Neural progenitor cell (in vitro differentiated cells): ENCODE data around the gene PPP2R5D. TPM values are rescaled to one million over a fixed set of nuclear protein-coding genes. Genes with fewer than 3 reads are reported as not detected.

Source experiments
- DNase-seq: peaks from one replicate; pipeline ENCODE4 v3.0.0-alpha.2; 2016; ENCODE audit warnings: low spot score
- H2AFZ ChIP-seq: fragments of 200-600 bp; sonication (generic); replicated peaks from 2 replicates; pipeline ENCODE4 v1.6.1; 2016; ENCODE audit warnings: antibody characterized with exemption
- H3F3A ChIP-seq: fragments of 200-600 bp; sonication (generic); 2 replicates; pipeline ENCODE4 v1.6.1; 2016; ENCODE audit warnings: antibody characterized with exemption, low read depth
- H3K27ac ChIP-seq: fragments of 200-600 bp; sonication (generic); 2 replicates; pipeline ENCODE4 v1.5.1; 2016; ENCODE audit warnings: mild to moderate bottlenecking
- H3K27me3 ChIP-seq: fragments of 200-600 bp; sonication (generic); 2 replicates; pipeline ENCODE4 v1.6.1; 2016; ENCODE audit warnings: mild to moderate bottlenecking, moderate library complexity
- H3K36me3 ChIP-seq: fragments of 200-600 bp; sonication (generic); 2 replicates; pipeline ENCODE4 v1.5.1; 2016
- H3K4me1 ChIP-seq: fragments of 200-600 bp; sonication (generic); 2 replicates; pipeline ENCODE4 v1.6.1; 2016; ENCODE audit warnings: mixed run types
- H3K4me2 ChIP-seq: fragments of 200-600 bp; sonication (generic); 2 replicates; pipeline ENCODE4 v1.6.1; 2016
- H3K4me3 ChIP-seq: fragments of 200-600 bp; sonication (generic); 2 replicates; pipeline ENCODE4 v1.5.1; 2016
- H3K79me2 ChIP-seq: fragments of 200-600 bp; sonication (generic); 2 replicates; pipeline ENCODE4 v1.6.1; 2016; ENCODE audit warnings: low read depth
- H3K9ac ChIP-seq: fragments of 200-600 bp; sonication (generic); 2 replicates; pipeline ENCODE4 v1.6.1; 2016
- H3K9me3 ChIP-seq: fragments of 200-600 bp; sonication (generic); 2 replicates; pipeline ENCODE4 v1.5.1; 2016; ENCODE audit warnings: low read depth
- H4K20me1 ChIP-seq: fragments of 200-600 bp; sonication (generic); 2 replicates; pipeline ENCODE4 v1.6.1; 2016; ENCODE audit warnings: low read depth
- H3K27ac Mint-ChIP-seq: 3 replicates; pipeline ENCODE4 v1.8.0; 2021; ENCODE audit warnings: mixed read lengths
- H3K27me3 Mint-ChIP-seq: 2 replicates; pipeline ENCODE4 v1.8.0; 2022; ENCODE audit warnings: low read depth, mild to moderate bottlenecking, inconsistent platforms, moderate library complexity, mixed read lengths; ENCODE audit not compliant: insufficient read depth
- H3K36me3 Mint-ChIP-seq: 3 replicates; pipeline ENCODE4 v1.8.0; 2021; ENCODE audit warnings: mixed read lengths
- H3K4me1 Mint-ChIP-seq: 3 replicates; pipeline ENCODE4 v1.8.0; 2021; ENCODE audit warnings: mixed read lengths
- H3K4me3 Mint-ChIP-seq: 3 replicates; pipeline ENCODE4 v1.8.0; 2021; ENCODE audit warnings: mild to moderate bottlenecking, moderate library complexity, mixed read lengths
- H3K9me3 Mint-ChIP-seq: 3 replicates; pipeline ENCODE4 v1.8.0; 2020; ENCODE audit warnings: mixed read lengths
- CTCF ChIP-seq: fragments of 200-600 bp; sonication (generic); IDR thresholded peaks from 2 replicates; pipeline ENCODE4 v1.5.1; 2017; ENCODE audit warnings: antibody characterized with exemption, mild to moderate bottlenecking
- EZH2 ChIP-seq: fragments of 200-600 bp; sonication (generic); IDR thresholded peaks from 2 replicates; pipeline ENCODE4 v1.6.1; 2017; ENCODE audit warnings: antibody characterized with exemption, mild to moderate bottlenecking, moderate library complexity
- EZH2phosphoT487 ChIP-seq: fragments of 200-600 bp; sonication (generic); IDR thresholded peaks from 2 replicates; pipeline ENCODE4 v1.6.1; 2017; ENCODE audit warnings: antibody characterized with exemption
- total RNA-seq: library from RNA; depleted of rRNA; stranded (reverse); fragments of >200 nt; gene quantifications from 2 replicates; pipeline ENCODE4 v1.2.3, GENCODE V29; 2015; ENCODE audit warnings: low replicate concordance

The PPP2R5D gene
- total RNA-seq, 1 donor from 2014 or later: 75.0 TPM

GRCh38 chr6:43060034-43060754 lies 75.8 kb downstream of the PPP2R5D start:
- TF ChIP-seq EZH2 (no peak), CTCF (no peak), EZH2phosphoT487 (no peak)

GRCh38 chr6:43060755-43061633 lies 76.6 kb downstream of the PPP2R5D start:
- DNase-seq: no peak
- Mint-ChIP-seq H3K9me3 (no peaks in the 10 kb centered on the region), H3K36me3 (peaks cover 7% of the 10 kb centered on the region), H3K4me1 (peaks cover 29% of the 10 kb centered on the region), H3K27me3 (peaks cover 2% of the 10 kb centered on the region), H3K27ac (no peak overlapping the region), H3K4me3 (peak overlapping the region; percentile 97)
- Histone ChIP-seq H4K20me1 (no peaks in the 10 kb centered on the region), H3F3A (peaks cover 10% of the 10 kb centered on the region), H2AFZ (no peak overlapping the region), H3K79me2 (peaks cover 27% of the 10 kb centered on the region), H3K4me3 (no peak overlapping the region), H3K36me3 (no peaks in the 10 kb centered on the region), H3K27ac (no peak overlapping the region), H3K9ac (no peak overlapping the region), H3K27me3 (no peaks in the 10 kb centered on the region), H3K4me1 (peaks cover 15% of the 10 kb centered on the region), H3K9me3 (no peaks in the 10 kb centered on the region), H3K4me2 (peak overlapping the region; percentile 96)
- no peak for TF ChIP-seq CTCF
- no peak for TF ChIP-seq EZH2phosphoT487
- TF ChIP-seq EZH2: no peak

More at GRCh38 chr6:43060034-43060754, 75.8 kb downstream of the PPP2R5D start:
- no peaks in the 10 kb centered on the region for H3K36me3 ChIP-seq
- H3K4me3 ChIP-seq: peak overlapping the region; percentile 98
- H3K79me2 ChIP-seq: peaks cover 27% of the 10 kb centered on the region
- Mint-ChIP-seq H3K27ac (peak overlapping the region; percentile 100), H3K4me1 (peaks cover 29% of the 10 kb centered on the region), H3K27me3 (peaks cover 2% of the 10 kb centered on the region), H3K4me3 (peak overlapping the region; percentile 97), H3K36me3 (peaks cover 14% of the 10 kb centered on the region), H3K9me3 (no peaks in the 10 kb centered on the region)
- H2AFZ ChIP-seq: peak overlapping the region; percentile 95
- H3K4me2 ChIP-seq: peak overlapping the region; percentile 96
- DNase-seq: no peak
- no peaks in the 10 kb centered on the region for H3K9me3 ChIP-seq
- peaks cover 15% of the 10 kb centered on the region for H3K4me1 ChIP-seq
- peak overlapping the region; percentile 67 for H3K9ac ChIP-seq
- no peaks in the 10 kb centered on the region for H4K20me1 ChIP-seq
- H3F3A ChIP-seq: peaks cover 10% of the 10 kb centered on the region
- H3K27ac ChIP-seq: no peak overlapping the region
- H3K27me3 ChIP-seq: no peaks in the 10 kb centered on the region

- Histone ChIP-seq H4K20me1 (no peaks in the 10 kb centered on the region), H2AFZ (no peak overlapping the region), H3F3A (peaks cover 10% of the 10 kb centered on the region), H3K27ac (no peak overlapping the region), H3K36me3 (no peaks in the 10 kb centered on the region), H3K79me2 (peaks cover 27% of the 10 kb centered on the region), H3K9ac (no peak overlapping the region), H3K4me3 (no peak overlapping the region), H3K9me3 (no peaks in the 10 kb centered on the region), H3K27me3 (no peaks in the 10 kb centered on the region), H3K4me1 (peaks cover 15% of the 10 kb centered on the region), H3K4me2 (no peak overlapping the region)
- no peak for DNase-seq
- H3K9me3 Mint-ChIP-seq: no peaks in the 10 kb centered on the region
- TF ChIP-seq CTCF (no peak), EZH2 (no peak), EZH2phosphoT487 (no peak)
- H3K27ac Mint-ChIP-seq: no peak overlapping the region
- peaks cover 7% of the 10 kb centered on the region for H3K36me3 Mint-ChIP-seq
- H3K27me3 Mint-ChIP-seq: peaks cover 2% of the 10 kb centered on the region
- peak overlapping the region; percentile 97 for H3K4me3 Mint-ChIP-seq
- peaks cover 29% of the 10 kb centered on the region for H3K4me1 Mint-ChIP-seq
Measured at GRCh38 chr6:43061861-43062260, 77.5 kb downstream of the PPP2R5D start.

Other genes starting within 250 kb of the PPP2R5D start
- 40.1 and 40.4 TPM in 2 replicates for gene TBCC, start 238.5 kb upstream of the PPP2R5D start, total RNA-seq
- 8.6 TPM in 2 replicates for gene BICRAL, start 202.5 kb upstream of the PPP2R5D start, total RNA-seq
- 92.0 and 106 TPM in 2 replicates for gene RPL7L1, start 105.0 kb upstream of the PPP2R5D start, total RNA-seq
- gene PTCRA, start 68.5 kb upstream of the PPP2R5D start, total RNA-seq: not detected in 2 replicates
- 38.0 and 65.4 TPM in 2 replicates for gene CNPY3, start 55.1 kb upstream of the PPP2R5D start, total RNA-seq
- 0.50 TPM in 1 of 2 replicates, not detected in the other for gene GNMT, start 23.8 kb upstream of the PPP2R5D start, total RNA-seq
- 11.3 and 22.4 TPM in 2 replicates for gene PEX6, start 5.4 kb upstream of the PPP2R5D start, total RNA-seq
- gene MEA1, start 29.4 kb downstream of the PPP2R5D start, total RNA-seq: 73.1 and 88.3 TPM in 2 replicates
- 122 and 165 TPM in 2 replicates for gene KLHDC3, start 29.7 kb downstream of the PPP2R5D start, total RNA-seq
- 77.8 and 93.3 TPM in 2 replicates for gene RRP36, start 37.1 kb downstream of the PPP2R5D start, total RNA-seq
- gene CUL7, start 69.3 kb downstream of the PPP2R5D start, total RNA-seq: 23.1 and 43.7 TPM in 2 replicates
- gene MRPL2, start 74.9 kb downstream of the PPP2R5D start, total RNA-seq: 20.7 and 31.7 TPM in 2 replicates
- 12.6 and 28.2 TPM in 2 replicates for gene KLC4, start 75.1 kb downstream of the PPP2R5D start, total RNA-seq
- 68.0 and 155 TPM in 2 replicates for gene PTK7, start 91.7 kb downstream of the PPP2R5D start, total RNA-seq
- 15.0 and 35.6 TPM in 2 replicates for gene SRF, start 186.7 kb downstream of the PPP2R5D start, total RNA-seq
- gene CUL9, start 197.6 kb downstream of the PPP2R5D start, total RNA-seq: 14.1 and 25.9 TPM in 2 replicates
- gene DNPH1, start 244.9 kb downstream of the PPP2R5D start, total RNA-seq: 25.2 and 113 TPM in 2 replicates